H9 (cell line): ENCODE results near the gene DUS1L. TPM values are rescaled to one million over a fixed set of nuclear protein-coding genes. Genes with fewer than 3 reads are reported as not detected.

ENCODE experiments used
- DNase-seq: peaks from one replicate; pipeline ENCODE4 v3.0.0-alpha.2; 2017
- H2AFZ ChIP-seq: one replicate; pipeline ENCODE4 v1.6.1; 2013; ENCODE audit warnings: mild to moderate bottlenecking, low read length, control low read depth, moderate library complexity
- H2AK5ac ChIP-seq: 2 replicates; pipeline ENCODE4 v1.6.1; 2013; ENCODE audit warnings: low read length, control low read depth, mixed read lengths; ENCODE audit not compliant: insufficient read length
- H2BK120ac ChIP-seq: one replicate; pipeline ENCODE4 v1.6.1; 2013; ENCODE audit warnings: low read depth, mild to moderate bottlenecking, low read length, control low read depth, inconsistent platforms; ENCODE audit not compliant: poor library complexity, severe bottlenecking
- H2BK12ac ChIP-seq: 2 replicates; pipeline ENCODE4 v1.6.1; 2013; ENCODE audit warnings: low read length, control low read depth, mixed read lengths, low read depth; ENCODE audit not compliant: insufficient read length
- H2BK15ac ChIP-seq: 2 replicates; pipeline ENCODE4 v1.6.1; 2013; ENCODE audit warnings: low read depth, low read length, control low read depth
- H2BK20ac ChIP-seq: one replicate; pipeline ENCODE4 v1.6.1; 2013; ENCODE audit warnings: low read depth, mild to moderate bottlenecking, low read length, control low read depth, inconsistent platforms; ENCODE audit not compliant: poor library complexity, severe bottlenecking
- H2BK5ac ChIP-seq: 2 replicates; pipeline ENCODE4 v1.6.1; 2013; ENCODE audit warnings: low read length, control low read depth, mixed read lengths; ENCODE audit not compliant: insufficient read length
- H3K14ac ChIP-seq: 2 replicates; pipeline ENCODE4 v1.6.1; 2013; ENCODE audit warnings: low read length, control low read depth; ENCODE audit not compliant: insufficient read depth
- H3K18ac ChIP-seq: 2 replicates; pipeline ENCODE4 v1.6.1; 2013; ENCODE audit warnings: low read depth, mild to moderate bottlenecking, mixed read lengths, low read length, control low read depth; ENCODE audit not compliant: insufficient read length
- H3K23ac ChIP-seq: 2 replicates; pipeline ENCODE4 v1.6.1; 2013; ENCODE audit warnings: low read length, control low read depth, mixed read lengths, low read depth; ENCODE audit not compliant: insufficient read length
- H3K23me2 ChIP-seq: 2 replicates; pipeline ENCODE4 v1.6.1; 2013; ENCODE audit warnings: low read depth, mild to moderate bottlenecking, mixed read lengths, low read length, control low read depth; ENCODE audit not compliant: insufficient read length, poor library complexity, severe bottlenecking
- H3K27ac ChIP-seq: 2 replicates; pipeline ENCODE4 v1.5.1; 2013; ENCODE audit warnings: low read length, control low read depth, mixed read lengths, low read depth; ENCODE audit not compliant: insufficient read length
- H3K27me3 ChIP-seq: 2 replicates; pipeline ENCODE4 v1.6.1; 2013; ENCODE audit warnings: low read length, control low read depth, inconsistent platforms; ENCODE audit not compliant: insufficient read depth
- H3K4ac ChIP-seq: 2 replicates; pipeline ENCODE4 v1.6.1; 2013; ENCODE audit warnings: low read depth, mild to moderate bottlenecking, control low read depth, inconsistent platforms, low read length, moderate library complexity
- H3K4me1 ChIP-seq: 2 replicates; pipeline ENCODE4 v1.6.1; 2013; ENCODE audit warnings: low read length, control low read depth, inconsistent platforms; ENCODE audit not compliant: insufficient read depth
- H3K4me2 ChIP-seq: 2 replicates; pipeline ENCODE4 v1.6.1; 2013; ENCODE audit warnings: low read length, control low read depth, mixed read lengths; ENCODE audit not compliant: insufficient read length, insufficient read depth
- H3K56ac ChIP-seq: 2 replicates; pipeline ENCODE4 v1.6.1; 2013; ENCODE audit warnings: low read depth, mild to moderate bottlenecking, mixed read lengths, low read length, control low read depth; ENCODE audit not compliant: insufficient read length
- H3K79me1 ChIP-seq: 2 replicates; pipeline ENCODE4 v1.6.1; 2013; ENCODE audit warnings: low read depth, mild to moderate bottlenecking, moderate library complexity, low read length, control low read depth, inconsistent platforms; ENCODE audit not compliant: insufficient read depth, poor library complexity, severe bottlenecking
- H3K79me2 ChIP-seq: 2 replicates; pipeline ENCODE4 v1.6.1; 2013; ENCODE audit warnings: low read length, control low read depth, inconsistent platforms; ENCODE audit not compliant: insufficient read depth
- H3K9ac ChIP-seq: 2 replicates; pipeline ENCODE4 v1.6.1; 2013; ENCODE audit warnings: low read length, control low read depth, mixed read lengths; ENCODE audit not compliant: insufficient read length; ENCODE audit errors: extremely low read depth
- H3K9me3 ChIP-seq: one replicate; pipeline ENCODE4 v1.6.1; 2013; ENCODE audit warnings: low read depth, low read length, inconsistent platforms; ENCODE audit not compliant: control insufficient read depth
- H3T11ph ChIP-seq: one replicate; pipeline ENCODE4 v1.6.1; 2013; ENCODE audit warnings: mild to moderate bottlenecking, low read length, control low read depth, inconsistent platforms
- H4K20me1 ChIP-seq: one replicate; pipeline ENCODE4 v1.6.1; 2013; ENCODE audit not compliant: control insufficient read depth, insufficient read length, insufficient read depth
- H4K5ac ChIP-seq: 2 replicates; pipeline ENCODE4 v1.6.1; 2013; ENCODE audit warnings: low read depth, mild to moderate bottlenecking, mixed read lengths, low read length, control low read depth; ENCODE audit not compliant: insufficient read length
- H4K8ac ChIP-seq: replicated peaks from 2 replicates; pipeline ENCODE4 v1.6.1; 2013; ENCODE audit warnings: low read length, control low read depth, mixed read lengths, low read depth; ENCODE audit not compliant: insufficient read length
- H4K91ac ChIP-seq: 2 replicates; pipeline ENCODE4 v1.6.1; 2013; ENCODE audit warnings: low read depth, mild to moderate bottlenecking, moderate library complexity, mixed read lengths, low read length, control low read depth; ENCODE audit not compliant: insufficient read length
- H3K27ac Mint-ChIP-seq, 3 experiments: 2 replicates in 2 of 3; 3 replicates in 1 of 3; pipeline ENCODE4 v1.8.0; 2020 to 2021; ENCODE audit warnings: mixed read lengths in 3 of 3, mild to moderate bottlenecking in 1 of 3, moderate library complexity in 1 of 3
- H3K27me3 Mint-ChIP-seq: 2 replicates; pipeline ENCODE4 v1.8.0; 2021; ENCODE audit warnings: low read depth, mild to moderate bottlenecking, moderate library complexity, mixed read lengths
- H3K36me3 Mint-ChIP-seq, 3 experiments: 2 replicates in 2 of 3; 3 replicates in 1 of 3; pipeline ENCODE4 v1.8.0; 2020 to 2021; ENCODE audit warnings: low read depth in 3 of 3, mixed read lengths in 3 of 3; ENCODE audit not compliant: insufficient read depth in 1 of 3
- H3K4me1 Mint-ChIP-seq, 2 experiments: 2 replicates each; pipeline ENCODE4 v1.8.0; 2020; ENCODE audit warnings: mixed read lengths in 2 of 2
- H3K4me3 Mint-ChIP-seq, 2 experiments: 2 replicates in 1 of 2; 3 replicates in 1 of 2; pipeline ENCODE4 v1.8.0; 2020 to 2021; ENCODE audit warnings: mild to moderate bottlenecking in 2 of 2, mixed read lengths in 2 of 2, moderate library complexity in 1 of 2
- H3K9me3 Mint-ChIP-seq, 2 experiments: 2 replicates in 1 of 2; 3 replicates in 1 of 2; pipeline ENCODE4 v1.8.0; 2020; ENCODE audit warnings: mild to moderate bottlenecking in 2 of 2, mixed read lengths in 2 of 2, moderate library complexity in 1 of 2
- CTCF ChIP-seq: fragments of 200-600 bp; sonication (generic); conservative IDR thresholded peaks from 3 replicates; pipeline ENCODE4 v1.8.0; 2021; ENCODE audit warnings: antibody characterized with exemption, mild to moderate bottlenecking
- WGBS: extraction: QIAGEN DNeasy Blood & Tissue Kit; methylation state at CpG from one replicate; pipeline ENCODE4 v1.1.7; 2013; ENCODE audit warnings: missing lambda C conversion rate, low lambda C conversion rate, mixed read lengths; ENCODE audit not compliant: insufficient read length; ENCODE audit errors: extremely low coverage; 5-methylcytosine and 5-hydroxymethylcytosine counted together
- total RNA-seq: library from RNA; stranded (reverse); gene quantifications from 2 replicates; pipeline ENCODE4 v1.2.1, GENCODE V29; 2021

Gene DUS1L
- total RNA-seq, 1 experiment from 2014 or later, result 103 TPM

GRCh38 chr17:82016061-82016874 is 49.3 kb downstream of the DUS1L start:
- no peak overlapping the region for H3K23ac ChIP-seq
- no peaks in the 10 kb centered on the region for H3K27me3 ChIP-seq
- H3T11ph ChIP-seq, result no peak overlapping the region
- no peak overlapping the region; the same call in 1 of the 2 replicates for H3K14ac ChIP-seq
- H3K4me1 ChIP-seq, result no peaks in the 10 kb centered on the region
- no peak overlapping the region for H3K56ac ChIP-seq
- no peak overlapping the region for H4K8ac ChIP-seq
- no CpG with 5 or more reads among the region's 28 CpGs for WGBS
- H2BK12ac ChIP-seq, result no peak overlapping the region
- H2BK120ac ChIP-seq, result no peak overlapping the region
- no peaks in the 10 kb centered on the region for H3K23me2 ChIP-seq
- DNase-seq, result no peak
- Mint-ChIP-seq H3K4me3 (no peak overlapping the region), H3K4me1 (0 out of 4 replicates have a peak, but pooled peaks cover 0 to 5% of the 10 kb centered on the region in 2 experiments), H3K27me3 (no peaks in the 10 kb centered on the region), H3K36me3 (peaks cover 2 to 8% (median 3%) of the 10 kb centered on the region in 3 experiments; a peak in 4 of 7 replicates), H3K9me3 (no peaks in the 10 kb centered on the region), H3K27ac (no peak overlapping the region; a peak in 1 of 7 replicates)
- no peak overlapping the region for H2AFZ ChIP-seq
- no peak overlapping the region for H2BK5ac ChIP-seq
- no peak overlapping the region for H3K9ac ChIP-seq
- H3K4me2 ChIP-seq, result no peak overlapping the region
- TF ChIP-seq CTCF, result no peak
- no peak overlapping the region for H2BK20ac ChIP-seq
- no peak overlapping the region for H3K4ac ChIP-seq
- no peak overlapping the region for H3K27ac ChIP-seq
- no peak overlapping the region for H4K91ac ChIP-seq
- no peak overlapping the region for H2AK5ac ChIP-seq
- no peaks in the 10 kb centered on the region for H3K79me2 ChIP-seq
- H3K18ac ChIP-seq, result no peak overlapping the region
- H4K20me1 ChIP-seq, result no peaks in the 10 kb centered on the region
- H3K79me1 ChIP-seq, result no peaks in the 10 kb centered on the region
- no peak overlapping the region for H4K5ac ChIP-seq
- H2BK15ac ChIP-seq, result no peak overlapping the region
- no peaks in the 10 kb centered on the region for H3K9me3 ChIP-seq
